MM.1S (cell line): Measurements from ENCODE around the gene TTLL1.

Experiments
- DNase-seq: peaks from one replicate; pipeline ENCODE4 v3.0.0-alpha.2; 2015
- H2AFZ ChIP-seq: fragments of 300-600 bp; sonication (generic); 2 replicates; pipeline ENCODE4 v1.6.0; 2016; ENCODE audit warnings: antibody characterized with exemption, low read length
- H3F3A ChIP-seq: fragments of 300-600 bp; sonication (generic); 2 replicates; pipeline ENCODE4 v1.6.1; 2016; ENCODE audit warnings: mild to moderate bottlenecking, antibody characterized with exemption, low read length, moderate library complexity, mixed read lengths; ENCODE audit not compliant: insufficient read depth
- H3K27ac ChIP-seq: fragments of 300-600 bp; sonication (generic); 2 replicates; pipeline ENCODE4 v1.5.1; 2016; ENCODE audit warnings: mild to moderate bottlenecking, low read length
- H3K27me3 ChIP-seq: fragments of 300-600 bp; sonication (generic); replicated peaks from 2 replicates; pipeline ENCODE4 v1.6.0; 2016; ENCODE audit warnings: low read length; ENCODE audit not compliant: insufficient read depth
- H3K36me3 ChIP-seq: fragments of 300-600 bp; sonication (generic); replicated peaks from 2 replicates; pipeline ENCODE4 v1.6.1; 2016; ENCODE audit warnings: mild to moderate bottlenecking, low read length, mixed read lengths; ENCODE audit not compliant: insufficient read depth
- H3K4me1 ChIP-seq: fragments of 300-600 bp; sonication (generic); 2 replicates; pipeline ENCODE4 v1.6.1; 2016; ENCODE audit warnings: low read length, mixed read lengths
- H3K4me2 ChIP-seq: fragments of 300-600 bp; sonication (generic); 2 replicates; pipeline ENCODE4 v1.6.0; 2016; ENCODE audit warnings: low read depth, low read length
- H3K4me3 ChIP-seq: fragments of 300-600 bp; sonication (generic); 2 replicates; pipeline ENCODE4 v1.5.1; 2016; ENCODE audit warnings: low read length, mixed read lengths
- H3K79me2 ChIP-seq: fragments of 300-600 bp; sonication (generic); 2 replicates; pipeline ENCODE4 v1.6.1; 2016; ENCODE audit warnings: mixed run types, low read length, mixed read lengths
- H3K9ac ChIP-seq: fragments of 300-600 bp; sonication (generic); 2 replicates; pipeline ENCODE4 v1.6.1; 2016; ENCODE audit warnings: low read length, mixed read lengths
- H3K9me2 ChIP-seq: fragments of 300-600 bp; sonication (generic); replicated peaks from 2 replicates; pipeline ENCODE4 v1.6.1; 2016; ENCODE audit warnings: mild to moderate bottlenecking, low read length, mixed read lengths; ENCODE audit not compliant: insufficient read depth
- H3K9me3 ChIP-seq: fragments of 300-600 bp; sonication (generic); replicated peaks from 2 replicates; pipeline ENCODE4 v1.6.1; 2016; ENCODE audit warnings: mild to moderate bottlenecking, low read length, mixed read lengths; ENCODE audit not compliant: insufficient read depth
- H4K20me1 ChIP-seq: fragments of 300-600 bp; sonication (generic); 2 replicates; pipeline ENCODE4 v1.6.1; 2016; ENCODE audit warnings: mild to moderate bottlenecking, low read length, moderate library complexity, mixed read lengths; ENCODE audit not compliant: insufficient read depth
- CTCF ChIP-seq: fragments of 300-600 bp; sonication (generic); IDR thresholded peaks from 2 replicates; pipeline ENCODE4 v1.5.1; 2016; ENCODE audit warnings: antibody characterized with exemption, low read length, mixed read lengths
- EZH2 ChIP-seq: fragments of 300-600 bp; sonication (generic); optimal IDR thresholded peaks from 2 replicates; pipeline ENCODE3; 2017; ENCODE audit warnings: low read depth, mild to moderate bottlenecking, antibody characterized with exemption, low read length, mixed read lengths
- EZH2phosphoT487 ChIP-seq: fragments of 300-600 bp; sonication (generic); IDR thresholded peaks from 2 replicates; pipeline ENCODE4 v1.6.1; 2018; ENCODE audit warnings: antibody characterized with exemption, low read length

Gene TTLL1

GRCh38 chr22:43081968-43082367, 7.2 kb downstream of the TTLL1 start:
- H2AFZ ChIP-seq, result no peak overlapping the region
- H3K27me3 ChIP-seq, result no peaks in the 10 kb centered on the region
- no peak for DNase-seq
- peaks cover 18% of the 10 kb centered on the region for H3K4me1 ChIP-seq
- no peak overlapping the region for H3K27ac ChIP-seq
- no peaks in the 10 kb centered on the region for H3K9me3 ChIP-seq
- no peak for TF ChIP-seq EZH2
- no peak for TF ChIP-seq EZH2phosphoT487
- no peak for TF ChIP-seq CTCF
- H3K4me2 ChIP-seq, result no peak overlapping the region
- H3K9ac ChIP-seq, result no peak overlapping the region
- H3K4me3 ChIP-seq, result no peak overlapping the region
- no peaks in the 10 kb centered on the region for H3K9me2 ChIP-seq
- no peaks in the 10 kb centered on the region for H3K79me2 ChIP-seq
- H3K36me3 ChIP-seq, result no peaks in the 10 kb centered on the region
- H4K20me1 ChIP-seq, result no peaks in the 10 kb centered on the region
- H3F3A ChIP-seq, result peaks cover 14% of the 10 kb centered on the region

- Histone ChIP-seq H3K9ac (no peak overlapping the region), H3K36me3 (no peaks in the 10 kb centered on the region), H3K4me2 (no peak overlapping the region), H4K20me1 (no peaks in the 10 kb centered on the region), H3K27ac (no peak overlapping the region), H3K9me2 (no peaks in the 10 kb centered on the region), H3F3A (peaks cover under 1% of the 10 kb centered on the region; the same call in 1 of the 2 replicates), H3K79me2 (no peaks in the 10 kb centered on the region), H3K4me3 (no peak overlapping the region), H3K27me3 (no peaks in the 10 kb centered on the region), H2AFZ (no peak overlapping the region), H3K9me3 (no peaks in the 10 kb centered on the region), H3K4me1 (peaks cover 5% of the 10 kb centered on the region)
- no peak for DNase-seq
- no peak for TF ChIP-seq EZH2phosphoT487
These were observed 8.6 kb downstream of the TTLL1 start for GRCh38 chr22:43080616-43081015.

- H3K36me3 ChIP-seq, result no peaks in the 10 kb centered on the region
- no peak for TF ChIP-seq CTCF
- no peak for TF ChIP-seq EZH2phosphoT487
- TF ChIP-seq EZH2, result no peak
- no peaks in the 10 kb centered on the region for H3K9me3 ChIP-seq
- H3K4me3 ChIP-seq, result no peak overlapping the region
- no peak overlapping the region for H3K27ac ChIP-seq
- H2AFZ ChIP-seq, result no peak overlapping the region
- no peaks in the 10 kb centered on the region for H3F3A ChIP-seq
- H3K4me1 ChIP-seq, result no peaks in the 10 kb centered on the region
- no peak for DNase-seq
- no peak overlapping the region for H3K4me2 ChIP-seq
- no peak overlapping the region for H3K9ac ChIP-seq
- no peaks in the 10 kb centered on the region for H3K79me2 ChIP-seq
- no peaks in the 10 kb centered on the region for H4K20me1 ChIP-seq
- no peaks in the 10 kb centered on the region for H3K27me3 ChIP-seq
- no peaks in the 10 kb centered on the region for H3K9me2 ChIP-seq
These were observed 9.4 kb downstream of the TTLL1 start for GRCh38 chr22:43079742-43080141.

GRCh38 chr22:43078522-43078921, 10.7 kb downstream of the TTLL1 start:
- no peaks in the 10 kb centered on the region for H3K9me3 ChIP-seq
- no peaks in the 10 kb centered on the region for H3K9me2 ChIP-seq
- no peak overlapping the region for H3K9ac ChIP-seq
- no peak overlapping the region for H3K27ac ChIP-seq
- no peaks in the 10 kb centered on the region for H3F3A ChIP-seq
- TF ChIP-seq CTCF (no peak), EZH2phosphoT487 (no peak), EZH2 (no peak)
- H3K79me2 ChIP-seq, result no peaks in the 10 kb centered on the region
- H3K27me3 ChIP-seq, result no peaks in the 10 kb centered on the region
- no peak overlapping the region for H3K4me3 ChIP-seq
- H3K4me1 ChIP-seq, result no peaks in the 10 kb centered on the region
- no peaks in the 10 kb centered on the region for H4K20me1 ChIP-seq
- no peak for DNase-seq
- no peak overlapping the region for H2AFZ ChIP-seq
- no peak overlapping the region for H3K4me2 ChIP-seq
- no peaks in the 10 kb centered on the region for H3K36me3 ChIP-seq
